ENCODE data around the gene ALDH9A1. TPM values are rescaled to one million over a fixed set of nuclear protein-coding genes. Genes with fewer than 3 reads are reported as not detected.

ALDH9A1 gene
- total RNA-seq, 1 donor from 2014 or later, result 68.2 TPM

Other genes starting within 250 kb of the ALDH9A1 start
- not detected in 2 replicates for gene LRRC52, start 154.6 kb downstream of the ALDH9A1 start, total RNA-seq
- gene MGST3, start 67.3 kb downstream of the ALDH9A1 start, total RNA-seq, result 192 and 210 TPM in 2 replicates
- 131 and 135 TPM in 2 replicates for gene TMCO1, start 70.3 kb upstream of the ALDH9A1 start, total RNA-seq
- 111 TPM in 2 replicates for gene UCK2, start 129.1 kb upstream of the ALDH9A1 start, total RNA-seq

Data from astrocyte (in vitro differentiated cells and primary cell).